Heart left ventricle (tissue), 16 donors: ENCODE data around the gene SCP2. TPM values are rescaled to one million over a fixed set of nuclear protein-coding genes. Genes with fewer than 3 reads are reported as not detected.
A peak's percentile ranks its signal among the peaks of the same experiment; 100 is the strongest.

Source experiments
- ATAC-seq, 4 donors: fragments of 200-7000 bp; cut with Tn5 transposase; one replicate each; pipeline ENCODE4 v1.9.1; 2020 to 2022; ENCODE audit warnings: moderate library complexity in 4 of 4, mild to moderate bottlenecking in 3 of 4, moderate number of reproducible peaks in 1 of 4
- DNase-seq, 5 donors: peaks; one replicate each; pipeline ENCODE4 v3.0.0-alpha.2; 2020
- H3K27ac ChIP-seq, 12 donors: fragments of 200-600 bp; sonication (generic) in 4 of 12; one replicate each; pipeline versions ENCODE4 v1.5.0 to v1.8.0; 2016 to 2022; ENCODE audit warnings: mild to moderate bottlenecking in 2 of 12
- H3K27me3 ChIP-seq, 9 donors: fragments of 200-600 bp; sonication (generic) in 2 of 9; one replicate each; pipeline versions ENCODE4 v1.5.1 to v1.8.0; 2016 to 2022; ENCODE audit warnings: mild to moderate bottlenecking in 3 of 9
- H3K36me3 ChIP-seq, 9 donors: fragments of 200-600 bp; sonication (generic) in 2 of 9; one replicate each; pipeline versions ENCODE4 v1.5.0 to v1.8.0; 2018 to 2022; ENCODE audit warnings: mild to moderate bottlenecking in 2 of 9
- H3K4me1 ChIP-seq, 12 donors: fragments of 200-600 bp; sonication (generic) in 4 of 12; one replicate each; pipeline versions ENCODE4 v1.5.0 to v1.8.0; 2016 to 2022; ENCODE audit warnings: mild to moderate bottlenecking in 3 of 12
- H3K4me3 ChIP-seq, 12 donors: fragments of 200-600 bp; sonication (generic) in 4 of 12; one replicate each; pipeline versions ENCODE4 v1.5.0 to v1.8.0; 2017 to 2022; ENCODE audit warnings: mild to moderate bottlenecking in 9 of 12, moderate library complexity in 4 of 12
- H3K9me3 ChIP-seq, 12 donors: fragments of 200-600 bp; sonication (generic) in 4 of 12; one replicate each; pipeline versions ENCODE4 v1.5.0 to v1.8.0; 2016 to 2022; ENCODE audit warnings: mild to moderate bottlenecking in 1 of 12
- CTCF ChIP-seq, 12 donors: fragments of 200-600 bp; sonication (generic) in 4 of 12; IDR thresholded peaks; one replicate each; pipeline versions ENCODE4 v1.5.0 to v1.8.0; 2018 to 2022; ENCODE audit warnings: antibody characterized with exemption in 12 of 12, mild to moderate bottlenecking in 5 of 12
- POLR2A ChIP-seq, 2 donors: fragments of 450-650 bp; IDR thresholded peaks; one replicate each; pipeline ENCODE4 v1.6.1; 2017; ENCODE audit warnings: antibody characterized with exemption in 2 of 2, mild to moderate bottlenecking in 2 of 2, moderate library complexity in 2 of 2
- WGBS, 4 donors: extraction: QIAGEN DNeasy Blood & Tissue Kit in 2 of 4; methylation state at CpG; one replicate each; pipeline versions ENCODE4 v1.1.5 to v1.1.7; 2013 to 2018; 5-methylcytosine and 5-hydroxymethylcytosine counted together
- intact Hi-C, 10 donors: fragments of 100-400 bp; cut with DNase I; formaldehyde crosslinking; loops; one replicate each; pipeline versions ENCODE4 v1.11.1 to v1.14.2; 2022
- polyA plus RNA-seq, 2 donors: library from polyadenylated mRNA; stranded (reverse); fragments of 200-250 nt; gene quantifications; one replicate each; pipeline ENCODE4 v1.2.3, GENCODE V29; 2013
- total RNA-seq, 9 donors: library from RNA; depleted of rRNA in 2 of 9; stranded (reverse); fragments of >200 nt in 2 of 9; fragmentation: NEBNext Ultra II Directional in 3 of 9; extraction: Animal tissue kit (Norgen Biotek cat#: 25700) in 3 of 9; gene quantifications; one replicate each; pipeline versions ENCODE4 v1.1.0 to v1.2.4, GENCODE V29; 2016 to 2023
- donor health status: ischemic (EF 13 %, LVEDD 7.1; RV severe dilation, severe dysfunction).
- donor health status: healthy with polysubstance abuse.
- donor health status: DM: no; HTN: yes; CAD: no.
- donor health status: DM: no; HTN: no; CAD: no.
- donor health status: ischemic (EF 25% LVEDD 6.9; RV normal size, moderate dysfunction).
- donor health status: ischemic (EF 25% LVEDD 5.7; RV mildly dilated, moderate dysfunction).
- donor health status: healthy.
- donor health status: DM: yes; HTN: yes; CAD: no.
- donor health status: ischemic (EF 35%, LVEDD 5.7; RV mildly dilated, moderate dysfunction).
- donor health status: nonischemic (EF 11% LVEDD 7.7; RV severe dilation, severe dysfunction).
- donor health status: DM: yes; HTN: yes; CAD: no.
- donor health status: PGD.
- donor health status: ischemic (EF 29% LVEDD 5.4; RV normal size, mild dysfunction).
- donor health status: nonischemic (EF 23%, LVEDD 6.1; RV moderate dilation, normal function).

SCP2 gene
- total and polyA plus RNA-seq, 11 donors, result 83.4 to 143 (median 132) TPM

GRCh38 chr1:53020588-53020987 lies 93.5 kb downstream of the SCP2 start:
- TF ChIP-seq CTCF (IDR thresholded peaks at IDR 0.05) (no peak), POLR2A (IDR thresholded peaks at IDR 0.05) (no peak)
- ATAC-seq (peak in 1 of 4 donors; percentile 17), DNase-seq (no peak)
- Histone ChIP-seq H3K27ac (no peak overlapping the region), H3K4me1 (peaks cover 0 to 35% (median 21%) of the 10 kb centered on the region in 12 donors), H3K27me3 (no peaks in the 10 kb centered on the region), H3K9me3 (no peaks in the 10 kb centered on the region), H3K36me3 (peaks cover 0 to 15% (median 8%) of the 10 kb centered on the region in 9 donors), H3K4me3 (no peak overlapping the region)
- 41 to 71% (median 52%) methylated on average over 5 of the region's 5 CpGs for WGBS, 4 donors
- intact Hi-C loops, result no loop called here

- Histone ChIP-seq H3K4me3 (no peak overlapping the region), H3K27ac (no peak overlapping the region), H3K27me3 (no peaks in the 10 kb centered on the region), H3K4me1 (peaks cover 0 to 29% (median 16%) of the 10 kb centered on the region in 12 donors), H3K36me3 (peaks cover 0 to 21% (median 8%) of the 10 kb centered on the region in 9 donors), H3K9me3 (no peaks in the 10 kb centered on the region)
- 86 to 98% (median 91%) methylated on average over 1 of the region's 1 CpG for WGBS, 4 donors
- TF ChIP-seq CTCF (IDR thresholded peaks at IDR 0.05) (peak in 1 of 12 donors; percentile 6), POLR2A (IDR thresholded peaks at IDR 0.05) (no peak)
- ATAC-seq, result no peak
- intact Hi-C loops, result no loop called here
- no peak for DNase-seq
Observed at GRCh38 chr1:53022179-53022578, 95.1 kb downstream of the SCP2 start.

- no peak for TF ChIP-seq POLR2A (IDR thresholded peaks at IDR 0.05)
- TF ChIP-seq CTCF (IDR thresholded peaks at IDR 0.05), result no peak
- DNase-seq (no peak), ATAC-seq (no peak)
- Histone ChIP-seq H3K36me3 (peaks cover 0 to 19% (median 9%) of the 10 kb centered on the region in 9 donors), H3K27me3 (no peaks in the 10 kb centered on the region), H3K9me3 (no peaks in the 10 kb centered on the region), H3K4me1 (peaks cover 0 to 29% (median 15%) of the 10 kb centered on the region in 12 donors), H3K27ac (no peak overlapping the region), H3K4me3 (no peak overlapping the region)
- intact Hi-C loops, result no loop called here
- 65 to 74% (median 69%) methylated on average over 3 of the region's 3 CpGs for WGBS, 4 donors
Observed at GRCh38 chr1:53023546-53023945, 96.5 kb downstream of the SCP2 start.

- ATAC-seq, result no peak
- intact Hi-C loops, result no loop called here
- H3K9me3 ChIP-seq, result no peaks in the 10 kb centered on the region
- no peak for DNase-seq
- H3K4me1 ChIP-seq, result peaks cover 0 to 29% (median 15%) of the 10 kb centered on the region in 12 donors
- H3K27ac ChIP-seq, result peak overlapping the region in 6 of 12 donors; percentile 62 to 91 (median 82)
- no peak overlapping the region for H3K4me3 ChIP-seq
- no peak for TF ChIP-seq CTCF (IDR thresholded peaks at IDR 0.05)
- TF ChIP-seq POLR2A (IDR thresholded peaks at IDR 0.05), result no peak
- peaks cover 0 to 25% (median 14%) of the 10 kb centered on the region in 9 donors for H3K36me3 ChIP-seq
- no peaks in the 10 kb centered on the region for H3K27me3 ChIP-seq
Observed at GRCh38 chr1:53024117-53024516, 97.0 kb downstream of the SCP2 start.
